HEK293T (cell line): ENCODE results near the gene PRKAR1B.

ENCODE experiments used
- CTCF ChIA-PET: fragments of 350-600 bp; formaldehyde crosslinking; extraction: SDS; loops from one replicate; lab custom pipeline; 2021; ENCODE audit warnings: antibody characterized with exemption, inconsistent platforms; lab: Yijun Ruan, JAX
- POLR2A ChIA-PET: fragments of 350-600 bp; formaldehyde crosslinking; extraction: SDS; loops from one replicate; lab custom pipeline; 2020; ENCODE audit warnings: antibody characterized with exemption, inconsistent platforms; lab: Yijun Ruan, JAX
- DNase-seq: peaks from one replicate; pipeline ENCODE4 v3.0.0; 2012; ENCODE audit warnings: mixed read lengths; ENCODE audit errors: extremely low spot score
- ARNT ChIP-seq: fragments of 450-650 bp; IDR thresholded peaks from 2 replicates; pipeline ENCODE4 v1.6.1; 2017; ENCODE audit warnings: mild to moderate bottlenecking
- BHLHE40 ChIP-seq: fragments of 450-650 bp; IDR thresholded peaks from 2 replicates; pipeline ENCODE4 v1.6.1; 2016; ENCODE audit warnings: mild to moderate bottlenecking, moderate library complexity, borderline replicate concordance
- CTBP1 ChIP-seq: fragments of 450-650 bp; IDR thresholded peaks from 2 replicates; pipeline ENCODE4 v1.6.1; 2016; ENCODE audit warnings: borderline replicate concordance
- ELF4 ChIP-seq: fragments of 450-650 bp; IDR thresholded peaks from 2 replicates; pipeline ENCODE4 v1.6.1; 2017; ENCODE audit warnings: antibody characterized with exemption
- FOXA1 ChIP-seq: fragments of 450-650 bp; IDR thresholded peaks from 2 replicates; pipeline ENCODE4 v1.6.1; 2016; ENCODE audit warnings: mild to moderate bottlenecking
- FOXK2 ChIP-seq: fragments of 450-650 bp; IDR thresholded peaks from 2 replicates; pipeline ENCODE4 v1.6.1; 2016; ENCODE audit warnings: mild to moderate bottlenecking
- FOXM1 ChIP-seq: fragments of 450-650 bp; IDR thresholded peaks from 2 replicates; pipeline ENCODE4 v1.6.1; 2017; ENCODE audit warnings: mild to moderate bottlenecking, borderline replicate concordance
- HDGF ChIP-seq: fragments of 450-650 bp; IDR thresholded peaks from 2 replicates; pipeline ENCODE4 v1.6.1; 2017; ENCODE audit warnings: antibody characterized with exemption, borderline replicate concordance
- L3MBTL2 ChIP-seq: fragments of 450-650 bp; conservative IDR thresholded peaks from 2 replicates; pipeline ENCODE4 v1.6.1; 2016; ENCODE audit warnings: mild to moderate bottlenecking
- LEF1 ChIP-seq: fragments of 450-650 bp; IDR thresholded peaks from 2 replicates; pipeline ENCODE4 v1.6.1; 2017; ENCODE audit warnings: mild to moderate bottlenecking, borderline replicate concordance
- NFRKB ChIP-seq: fragments of 450-650 bp; IDR thresholded peaks from 2 replicates; pipeline ENCODE4 v1.6.1; 2016; ENCODE audit warnings: mild to moderate bottlenecking, moderate library complexity
- SP1 ChIP-seq: fragments of 450-650 bp; IDR thresholded peaks from 2 replicates; pipeline ENCODE4 v1.6.1; 2017
- SUZ12 ChIP-seq: fragments of 450-650 bp; IDR thresholded peaks from 2 replicates; pipeline ENCODE4 v1.6.1; 2016; ENCODE audit warnings: mild to moderate bottlenecking
- TARDBP ChIP-seq: fragments of 450-650 bp; IDR thresholded peaks from 2 replicates; pipeline ENCODE4 v1.6.1; 2016
- ZNF384 ChIP-seq: fragments of 450-650 bp; IDR thresholded peaks from 2 replicates; pipeline ENCODE4 v1.6.1; 2016
- TF ChIP-seq, protein P1 (sequence below): fragments of 450-650 bp; IDR thresholded peaks from 2 replicates; pipeline ENCODE4 v1.6.1; 2016

The PRKAR1B gene

GRCh38 chr7:628402-628763 lies 98.7 kb downstream of the PRKAR1B start:
- POLR2A ChIA-PET = no interaction called here
- TF ChIP-seq SUZ12 = no peak
- TF ChIP-seq FOXA1 = no peak
- TF ChIP-seq L3MBTL2 = no peak
- no peak for TF ChIP-seq ZNF384
- no peak for TF ChIP-seq LEF1
- TF ChIP-seq SP1 = no peak
- TF ChIP-seq FOXM1 = no peak
- TF ChIP-seq NFRKB = no peak
- no peak for TF ChIP-seq ELF4
- TF ChIP-seq TARDBP = no peak
- TF ChIP-seq, protein P1, sequence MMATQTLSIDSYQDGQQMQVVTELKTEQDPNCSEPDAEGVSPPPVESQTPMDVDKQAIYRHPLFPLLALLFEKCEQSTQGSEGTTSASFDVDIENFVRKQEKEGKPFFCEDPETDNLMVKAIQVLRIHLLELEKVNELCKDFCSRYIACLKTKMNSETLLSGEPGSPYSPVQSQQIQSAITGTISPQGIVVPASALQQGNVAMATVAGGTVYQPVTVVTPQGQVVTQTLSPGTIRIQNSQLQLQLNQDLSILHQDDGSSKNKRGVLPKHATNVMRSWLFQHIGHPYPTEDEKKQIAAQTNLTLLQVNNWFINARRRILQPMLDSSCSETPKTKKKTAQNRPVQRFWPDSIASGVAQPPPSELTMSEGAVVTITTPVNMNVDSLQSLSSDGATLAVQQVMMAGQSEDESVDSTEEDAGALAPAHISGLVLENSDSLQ = no peak
- no peak for TF ChIP-seq HDGF
- TF ChIP-seq CTBP1 = no peak
- no peak for TF ChIP-seq FOXK2
- TF ChIP-seq ARNT = no peak
- no peak for TF ChIP-seq BHLHE40
- no peak for DNase-seq
- CTCF ChIA-PET = no interaction called here

GRCh38 chr7:627661-628401 lies 99.2 kb downstream of the PRKAR1B start:
- TF ChIP-seq NFRKB = no peak
- no peak for TF ChIP-seq HDGF
- no peak for TF ChIP-seq SP1
- ChIA-PET POLR2A (no interaction called here), CTCF (no interaction called here)
- no peak for DNase-seq

DNA sequence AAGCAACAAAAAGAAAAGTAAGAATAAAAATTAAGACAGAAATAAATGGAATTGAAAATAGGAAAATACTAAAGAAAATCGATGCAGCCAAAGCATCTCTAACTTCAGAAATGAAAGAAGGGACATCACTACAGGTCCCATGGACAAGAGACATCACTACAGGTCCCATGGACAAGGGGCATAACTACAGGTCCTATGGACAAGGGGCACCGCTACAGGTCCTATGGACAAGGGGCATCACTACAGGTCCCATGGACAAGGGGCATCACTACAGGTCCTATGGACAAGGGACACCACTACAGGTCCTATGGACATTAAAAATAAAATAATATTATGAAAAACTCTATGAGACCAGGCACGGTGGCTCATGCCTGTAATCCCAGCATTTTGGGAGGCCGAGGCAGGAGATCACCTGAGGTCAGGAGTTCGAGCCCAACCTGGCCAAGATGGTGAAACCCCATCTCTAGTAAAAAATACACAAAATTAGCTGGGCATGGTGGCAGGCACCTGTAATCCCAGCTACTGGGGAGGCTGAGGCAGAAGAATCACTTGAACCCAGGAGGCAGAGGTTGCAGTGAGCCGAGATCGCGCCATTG lies 101.6 kb downstream of the PRKAR1B start:
- CTCF ChIA-PET = no interaction called here
- POLR2A ChIA-PET = no interaction called here
- no peak for DNase-seq
- TF ChIP-seq FOXM1 = no peak
- peak; percentile 53; the same call in 1 of the 2 replicates for TF ChIP-seq SP1

DNA sequence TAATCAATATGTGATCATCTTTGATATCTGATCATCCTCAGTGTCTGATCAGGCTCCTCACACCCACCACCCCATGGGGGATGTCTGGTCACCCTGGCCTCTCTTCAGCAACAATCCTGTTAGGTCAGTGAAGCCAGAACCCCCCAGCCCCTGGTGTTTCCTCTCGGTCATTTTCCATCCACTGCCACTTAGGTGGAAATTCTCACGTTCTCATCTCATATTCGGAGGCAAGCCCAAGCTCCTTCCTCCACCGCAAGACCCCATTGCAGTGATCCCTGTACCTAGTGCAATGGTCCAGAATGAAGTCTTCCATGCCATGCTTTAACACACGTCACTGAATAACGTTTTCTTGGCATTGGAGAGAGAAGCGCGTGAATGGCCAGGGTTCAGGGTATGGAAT lies 103.6 kb downstream of the PRKAR1B start:
- POLR2A ChIA-PET = no interaction called here
- CTCF ChIA-PET = no interaction called here
- no peak for DNase-seq
- TF ChIP-seq ELF4 = no peak
- TF ChIP-seq ARNT = no peak
- TF ChIP-seq L3MBTL2 = no peak
- no peak for TF ChIP-seq TARDBP
- TF ChIP-seq, protein P1 = no peak
- TF ChIP-seq SP1 = no peak
- TF ChIP-seq ZNF384 = no peak
- no peak for TF ChIP-seq BHLHE40
- TF ChIP-seq FOXA1 = no peak
- TF ChIP-seq FOXK2 = no peak
- no peak for TF ChIP-seq LEF1
- TF ChIP-seq NFRKB = no peak
- TF ChIP-seq HDGF = no peak
- TF ChIP-seq SUZ12 = no peak
- TF ChIP-seq FOXM1 = no peak
- TF ChIP-seq CTBP1 = no peak

DNA sequence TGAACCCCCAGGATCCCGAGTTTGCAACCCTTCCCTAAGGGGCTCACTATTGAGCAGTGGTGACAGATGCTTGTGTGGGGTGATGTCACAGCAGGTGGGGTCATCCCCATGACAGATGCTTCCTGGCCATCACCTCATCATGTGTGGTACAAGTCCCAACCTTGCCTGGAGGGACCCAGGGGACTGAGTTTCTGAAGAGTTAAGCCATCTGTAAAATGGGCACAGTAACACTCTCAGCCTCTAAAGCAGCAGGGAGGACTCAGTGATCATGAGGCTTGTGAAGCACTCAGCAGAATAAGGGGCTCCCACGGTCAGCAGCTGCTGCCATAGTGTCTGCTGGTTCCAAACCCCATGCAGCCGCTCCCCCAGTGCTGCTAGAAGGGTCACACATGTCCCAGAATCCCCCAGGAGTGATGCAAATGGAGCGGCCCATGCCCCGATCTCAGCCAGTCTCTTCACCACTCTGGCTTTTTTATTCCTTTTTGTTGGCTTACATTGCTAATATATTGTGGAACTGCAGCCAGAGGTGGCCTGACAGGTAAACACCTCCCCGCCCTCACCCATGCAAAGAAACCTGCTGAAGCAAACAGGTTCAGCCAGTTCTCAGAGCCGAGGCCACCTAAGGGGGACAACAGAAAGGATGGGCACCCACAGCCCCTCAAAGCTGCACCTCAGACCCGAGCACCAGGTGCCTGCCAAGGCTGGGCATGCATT lies 105.4 kb downstream of the PRKAR1B start:
- no peak for DNase-seq
- TF ChIP-seq SP1 = no peak
- TF ChIP-seq ZNF384 = no peak
- TF ChIP-seq FOXA1 = no peak
- no peak for TF ChIP-seq NFRKB
- POLR2A ChIA-PET = no interaction called here
- CTCF ChIA-PET = no interaction called here

GRCh38 chr7:620885-621284 lies 106.2 kb downstream of the PRKAR1B start:
- TF ChIP-seq LEF1 (no peak), NFRKB (no peak), SP1 (no peak), HDGF (no peak), FOXM1 (no peak), SUZ12 (no peak), CTBP1 (no peak), ZNF384 (no peak), FOXK2 (no peak), ELF4 (no peak), FOXA1 (no peak), L3MBTL2 (no peak)
- TF ChIP-seq, protein P1 = no peak
- POLR2A ChIA-PET = no interaction called here
- CTCF ChIA-PET = no interaction called here
- no peak for DNase-seq
